CD14-positive monocyte (primary cell): ENCODE results near the gene SELL. TPM values are rescaled to one million over a fixed set of nuclear protein-coding genes. Genes with fewer than 3 reads are reported as not detected.

Source experiments
- DNase-seq, 3 donors: peaks; one replicate each; pipeline ENCODE4 v3.0.0-alpha.2; 2011 to 2022
- H2AFZ ChIP-seq: 2 replicates; pipeline ENCODE4 v1.6.0; 2012; ENCODE audit warnings: mild to moderate bottlenecking, low read depth, low read length, inconsistent platforms; ENCODE audit not compliant: insufficient read depth, poor library complexity, severe bottlenecking
- H3K27ac ChIP-seq, 2 donors: 1 replicate in 1 of 2; 2 replicates in 1 of 2; pipeline ENCODE4 v1.5.1; 2012 to 2013; ENCODE audit warnings: low read length in 2 of 2, control low read depth in 1 of 2, inconsistent platforms in 1 of 2, low read depth in 1 of 2, mild to moderate bottlenecking in 1 of 2
- H3K27me3 ChIP-seq, 2 donors: one replicate each; pipeline versions ENCODE4 v1.6.0 to v1.6.1; 2011 to 2013; ENCODE audit warnings: low read length in 2 of 2; ENCODE audit not compliant: control insufficient read depth in 2 of 2, insufficient read depth in 2 of 2
- H3K36me3 ChIP-seq, 2 donors: replicated peaks in 1 of 2; 1 replicate in 1 of 2; 2 replicates in 1 of 2; pipeline versions ENCODE4 v1.5.1 to v1.6.1; 2012 to 2013; ENCODE audit warnings: low read length in 2 of 2, control low read depth in 1 of 2, inconsistent platforms in 1 of 2, mild to moderate bottlenecking in 1 of 2; ENCODE audit not compliant: insufficient read depth in 2 of 2, control insufficient read depth in 1 of 2
- H3K4me1 ChIP-seq, 2 donors: 1 replicate in 1 of 2; 2 replicates in 1 of 2; pipeline versions ENCODE4 v1.5.1 to v1.6.1; 2012 to 2013; ENCODE audit warnings: low read length in 2 of 2, control low read depth in 1 of 2, inconsistent platforms in 1 of 2, mild to moderate bottlenecking in 1 of 2, moderate library complexity in 1 of 2; ENCODE audit not compliant: insufficient read depth in 2 of 2, control insufficient read depth in 1 of 2
- H3K4me2 ChIP-seq: replicated peaks from 2 replicates; pipeline ENCODE3; 2012; ENCODE audit warnings: low read length, moderate library complexity, mild to moderate bottlenecking; ENCODE audit not compliant: poor library complexity, severe bottlenecking; ENCODE audit errors: extremely low read depth
- H3K4me3 ChIP-seq, 3 experiments: fragments of 200-600 bp in 1 of 3; sonication (generic) in 1 of 3; replicated peaks in 1 of 3; 1 replicate in 2 of 3; 2 replicates in 1 of 3; pipeline ENCODE4 v1.5.1; 2011 to 2013; ENCODE audit warnings: low read length in 3 of 3, mild to moderate bottlenecking in 3 of 3, control low read depth in 2 of 3, low read depth in 2 of 3, inconsistent platforms in 1 of 3, moderate library complexity in 1 of 3
- H3K79me2 ChIP-seq: 2 replicates; pipeline ENCODE4 v1.6.0; 2012; ENCODE audit warnings: mild to moderate bottlenecking, control low read depth, inconsistent platforms, low read length, moderate library complexity; ENCODE audit not compliant: insufficient read depth
- H3K9ac ChIP-seq: 2 replicates; pipeline ENCODE4 v1.6.0; 2017; ENCODE audit warnings: low read length, mild to moderate bottlenecking; ENCODE audit not compliant: insufficient read depth, poor library complexity, severe bottlenecking
- H3K9me3 ChIP-seq, 2 donors: replicated peaks in 1 of 2; 1 replicate in 1 of 2; 2 replicates in 1 of 2; pipeline versions ENCODE4 v1.5.1 to v1.6.1; 2012 to 2013; ENCODE audit warnings: low read length in 2 of 2, control low read depth in 1 of 2; ENCODE audit not compliant: control insufficient read depth in 1 of 2, insufficient read depth in 1 of 2
- H4K20me1 ChIP-seq: 2 replicates; pipeline ENCODE4 v1.6.0; 2012; ENCODE audit warnings: mild to moderate bottlenecking, low read length, control low read depth, moderate library complexity; ENCODE audit not compliant: insufficient read depth
- H3K27ac Mint-ChIP-seq, 7 donors: one replicate each; pipeline ENCODE4 v1.8.0; 2020; ENCODE audit warnings: mild to moderate bottlenecking in 7 of 7, mixed read lengths in 7 of 7, moderate library complexity in 6 of 7, inconsistent platforms in 2 of 7
- H3K27me3 Mint-ChIP-seq, 3 donors: one replicate each; pipeline ENCODE4 v1.8.0; 2021 to 2022; ENCODE audit warnings: low read depth in 3 of 3, mild to moderate bottlenecking in 3 of 3, mixed read lengths in 3 of 3, moderate library complexity in 3 of 3, inconsistent platforms in 1 of 3
- H3K36me3 Mint-ChIP-seq, 2 donors: one replicate each; pipeline ENCODE4 v1.8.0; 2020; ENCODE audit warnings: mixed read lengths in 2 of 2, inconsistent platforms in 1 of 2, mild to moderate bottlenecking in 1 of 2
- H3K4me1 Mint-ChIP-seq: one replicate; pipeline ENCODE4 v1.8.0; 2020; ENCODE audit warnings: mild to moderate bottlenecking, mixed read lengths
- H3K4me3 Mint-ChIP-seq, 2 donors: one replicate each; pipeline ENCODE4 v1.8.0; 2020; ENCODE audit warnings: mild to moderate bottlenecking in 2 of 2, mixed read lengths in 2 of 2, moderate library complexity in 1 of 2
- H3K9me3 Mint-ChIP-seq, 7 donors: one replicate each; pipeline ENCODE4 v1.8.0; 2020 to 2022; ENCODE audit warnings: mixed read lengths in 7 of 7, mild to moderate bottlenecking in 6 of 7, moderate library complexity in 6 of 7, inconsistent platforms in 2 of 7
- WGBS: methylation state at CpG from one replicate; pipeline ENCODE4 v1.1.5; 2013; ENCODE audit warnings: missing lambda C conversion rate; ENCODE audit not compliant: insufficient coverage; 5-methylcytosine and 5-hydroxymethylcytosine counted together
- intact Hi-C, 2 donors: fragments of 100-400 bp; cut with micrococcal nuclease; formaldehyde crosslinking; loops; one replicate each; pipeline versions ENCODE4 v1.15.0 to v1.15.1; 2023
- polyA plus RNA-seq, 3 donors: library from polyadenylated mRNA; depleted of rRNA in 1 of 3; unstranded in 2 of 3; stranded (reverse) in 1 of 3; fragments of 300-500 nt in 2 of 3; fragments of >200 nt in 1 of 3; fragmentation: Illumina TruSeq in 2 of 3; gene quantifications; 1 replicate in 2 of 3; 2 replicates in 1 of 3; pipeline ENCODE4 v1.2.3, GENCODE V29; 2012 to 2021
- TF ChIP-seq, protein P1 (sequence below): fragments of 200-600 bp; IDR thresholded peaks from one replicate; pipeline ENCODE4 v1.8.0; 2022; ENCODE audit warnings: antibody characterized with exemption, mild to moderate bottlenecking

Gene SELL
- polyA plus RNA-seq, 3 donors = 153 to 1,885 (median 1,118) TPM

DNA sequence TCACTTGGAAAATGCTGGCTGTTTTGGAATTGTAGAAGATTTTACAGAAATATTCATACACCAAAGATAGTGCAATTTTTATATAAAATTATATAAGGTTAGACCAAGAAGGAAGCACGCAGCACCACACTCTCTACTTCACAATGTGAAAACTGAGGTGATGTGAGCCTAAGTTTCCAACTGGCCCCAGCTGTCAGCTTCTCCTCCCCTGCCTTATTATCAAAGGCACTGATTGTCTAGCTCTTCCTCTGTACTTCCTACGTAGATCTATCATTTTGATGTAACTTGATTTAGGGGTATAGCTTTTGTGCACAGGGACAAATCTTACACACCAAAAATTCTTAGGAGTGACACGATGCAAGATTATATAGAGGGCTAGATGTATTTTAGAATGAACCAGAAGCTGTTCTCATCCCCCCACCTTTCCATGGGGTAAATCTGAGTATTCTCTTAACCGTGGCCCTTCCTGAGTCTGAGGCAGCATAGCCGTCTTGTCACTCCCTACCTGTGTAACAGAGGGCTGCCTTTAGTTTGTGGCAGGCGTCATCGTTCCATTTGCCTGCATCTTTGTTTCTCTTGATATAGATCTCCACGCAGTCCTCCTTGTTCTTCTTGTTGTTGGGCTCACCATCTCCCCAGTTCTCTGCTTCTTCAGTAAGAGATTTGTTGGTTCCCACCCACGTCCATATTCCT lies 3.4 kb downstream of the SELL start:
- Histone ChIP-seq H3K9ac (peak overlapping the region; percentile 41), H3K79me2 (peaks cover 85% of the 10 kb centered on the region), H3K27ac (peak overlapping the region; percentile 37 to 81), H3K27me3 (no peaks in the 10 kb centered on the region), H2AFZ (peak overlapping the region; percentile 64), H3K36me3 (peaks cover 31 to 35% of the 10 kb centered on the region in 2 donors), H3K4me3 (peak overlapping the region; percentile 38 to 97 (median 75)), H3K9me3 (no peaks in the 10 kb centered on the region), H3K4me2 (peak overlapping the region; percentile 86), H4K20me1 (no peaks in the 10 kb centered on the region), H3K4me1 (peaks cover 59 to 92% of the 10 kb centered on the region in 2 donors)
- DNase-seq = no peak
- peaks cover 73% of the 10 kb centered on the region for H3K4me1 Mint-ChIP-seq
- H3K27ac Mint-ChIP-seq = peak overlapping the region; percentile 84 to 94 (median 91)
- peaks cover 42 to 57% of the 10 kb centered on the region in 2 donors for H3K36me3 Mint-ChIP-seq
- 43% methylated on average over 4 of the region's 9 CpGs for WGBS
- intact Hi-C loops = loop anchor here in 1 of 2 donors (5.0 kb wide), 1 partner anchor 106 kb away; no protein-coding TSS in a partner anchor
- H3K4me3 Mint-ChIP-seq = peak overlapping the region; percentile 79 to 89
- TF ChIP-seq, protein P1, sequence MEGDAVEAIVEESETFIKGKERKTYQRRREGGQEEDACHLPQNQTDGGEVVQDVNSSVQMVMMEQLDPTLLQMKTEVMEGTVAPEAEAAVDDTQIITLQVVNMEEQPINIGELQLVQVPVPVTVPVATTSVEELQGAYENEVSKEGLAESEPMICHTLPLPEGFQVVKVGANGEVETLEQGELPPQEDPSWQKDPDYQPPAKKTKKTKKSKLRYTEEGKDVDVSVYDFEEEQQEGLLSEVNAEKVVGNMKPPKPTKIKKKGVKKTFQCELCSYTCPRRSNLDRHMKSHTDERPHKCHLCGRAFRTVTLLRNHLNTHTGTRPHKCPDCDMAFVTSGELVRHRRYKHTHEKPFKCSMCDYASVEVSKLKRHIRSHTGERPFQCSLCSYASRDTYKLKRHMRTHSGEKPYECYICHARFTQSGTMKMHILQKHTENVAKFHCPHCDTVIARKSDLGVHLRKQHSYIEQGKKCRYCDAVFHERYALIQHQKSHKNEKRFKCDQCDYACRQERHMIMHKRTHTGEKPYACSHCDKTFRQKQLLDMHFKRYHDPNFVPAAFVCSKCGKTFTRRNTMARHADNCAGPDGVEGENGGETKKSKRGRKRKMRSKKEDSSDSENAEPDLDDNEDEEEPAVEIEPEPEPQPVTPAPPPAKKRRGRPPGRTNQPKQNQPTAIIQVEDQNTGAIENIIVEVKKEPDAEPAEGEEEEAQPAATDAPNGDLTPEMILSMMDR = no peak
- H3K27me3 Mint-ChIP-seq = no peaks in the 10 kb centered on the region
- peaks cover 0 to 5% (median 5%) of the 10 kb centered on the region in 7 donors for H3K9me3 Mint-ChIP-seq

DNA sequence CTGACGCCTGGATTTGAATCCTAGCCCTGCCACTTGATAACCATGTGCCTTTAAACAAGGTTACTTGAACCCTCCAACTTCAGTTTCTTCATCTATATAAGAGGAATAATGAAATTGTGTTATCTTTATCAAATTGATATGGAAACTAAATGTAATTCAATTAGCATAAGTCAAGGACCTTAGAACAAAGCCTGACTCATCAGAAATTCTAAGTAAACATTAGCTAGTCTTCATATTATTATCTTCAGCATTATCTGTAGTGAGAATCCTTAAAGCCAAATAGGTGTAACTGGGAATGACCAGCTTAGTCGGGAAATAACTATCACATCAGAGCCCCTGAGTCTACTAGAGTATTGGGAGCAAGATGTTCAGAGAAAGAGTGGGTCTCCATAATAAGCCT lies 6.6 kb downstream of the SELL start:
- Histone ChIP-seq H3K27me3 (no peaks in the 10 kb centered on the region), H3K4me3 (no peak overlapping the region), H3K9ac (no peak overlapping the region), H3K36me3 (peaks cover 61 to 63% of the 10 kb centered on the region in 2 donors), H3K79me2 (peaks cover 87% of the 10 kb centered on the region), H4K20me1 (no peaks in the 10 kb centered on the region), H3K4me1 (peaks cover 83 to 94% of the 10 kb centered on the region in 2 donors), H3K27ac (peak overlapping the region in 1 of 2 donors; percentile 50), H3K9me3 (no peaks in the 10 kb centered on the region), H2AFZ (no peak overlapping the region), H3K4me2 (peak overlapping the region; percentile 6)
- peaks cover 88% of the 10 kb centered on the region for H3K4me1 Mint-ChIP-seq
- H3K27ac Mint-ChIP-seq = peak overlapping the region in 4 of 7 donors; percentile 31 to 81 (median 58)
- DNase-seq = no peak
- H3K36me3 Mint-ChIP-seq = peaks cover 70 to 85% of the 10 kb centered on the region in 2 donors
- peak overlapping the region in 1 of 2 donors; percentile 67 for H3K4me3 Mint-ChIP-seq
- no CpG with 5 or more reads among the region's 2 CpGs for WGBS
- intact Hi-C loops = loop anchor here in 1 of 2 donors (5.0 kb wide), 1 partner anchor 102 kb away; no protein-coding TSS in a partner anchor
- H3K9me3 Mint-ChIP-seq = no peaks in the 10 kb centered on the region
- TF ChIP-seq, protein P1 = no peak
- H3K27me3 Mint-ChIP-seq = no peaks in the 10 kb centered on the region
